RWPE2 (cell line): ENCODE results near the gene SBNO1.
A peak's percentile ranks its signal among the peaks of the same experiment; 100 is the strongest.
"Not testable (repeated sequence)": the region's sequence is repeated elsewhere in the genome, so short reads cannot be mapped to it uniquely, and the experiment has no call there.

Experiments used
- ATAC-seq: fragments of 200-7000 bp; cut with Tn5 transposase; 3 replicates; pipeline ENCODE4 v1.9.1; 2021; ENCODE audit warnings: low read depth
- DNase-seq: peaks from one replicate; pipeline ENCODE4 v3.0.0-alpha.2; 2020; ENCODE audit warnings: low spot score
- H3K27ac ChIP-seq: fragments of 450-650 bp; 2 replicates; pipeline ENCODE4 v1.5.1; 2017; ENCODE audit warnings: mild to moderate bottlenecking; ENCODE audit not compliant: poor library complexity, severe bottlenecking
- H3K27me3 ChIP-seq: fragments of 250-450 bp; sonication (Bioruptor Pico); 2 replicates; pipeline ENCODE4 v1.5.1; 2021; ENCODE audit warnings: mild to moderate bottlenecking, moderate library complexity; ENCODE audit not compliant: insufficient read depth, poor library complexity, severe bottlenecking
- H3K36me3 ChIP-seq: fragments of 250-450 bp; sonication (Bioruptor Pico); 2 replicates; pipeline ENCODE4 v1.5.1; 2020; ENCODE audit warnings: low read depth, mild to moderate bottlenecking, moderate library complexity
- H3K4me1 ChIP-seq: fragments of 250-450 bp; sonication (Bioruptor Pico); 2 replicates; pipeline ENCODE4 v1.5.1; 2021; ENCODE audit warnings: mild to moderate bottlenecking, moderate library complexity; ENCODE audit not compliant: insufficient read depth, poor library complexity, severe bottlenecking
- H3K4me3 ChIP-seq: fragments of 250-450 bp; sonication (Bioruptor Pico); 2 replicates; pipeline ENCODE4 v1.5.1; 2021; ENCODE audit warnings: mild to moderate bottlenecking, moderate library complexity; ENCODE audit not compliant: severe bottlenecking
- H3K9me3 ChIP-seq: fragments of 250-450 bp; sonication (Bioruptor Pico); 2 replicates; pipeline ENCODE4 v1.5.1; 2021; ENCODE audit warnings: mild to moderate bottlenecking, moderate library complexity; ENCODE audit not compliant: severe bottlenecking
- TF ChIP-seq, protein P1 (sequence below): fragments of 450-650 bp; IDR thresholded peaks from one replicate; pipeline ENCODE4 v1.5.1; 2017; ENCODE audit warnings: mild to moderate bottlenecking, moderate library complexity; ENCODE audit not compliant: poor library complexity, severe bottlenecking

The SBNO1 gene

DNA sequence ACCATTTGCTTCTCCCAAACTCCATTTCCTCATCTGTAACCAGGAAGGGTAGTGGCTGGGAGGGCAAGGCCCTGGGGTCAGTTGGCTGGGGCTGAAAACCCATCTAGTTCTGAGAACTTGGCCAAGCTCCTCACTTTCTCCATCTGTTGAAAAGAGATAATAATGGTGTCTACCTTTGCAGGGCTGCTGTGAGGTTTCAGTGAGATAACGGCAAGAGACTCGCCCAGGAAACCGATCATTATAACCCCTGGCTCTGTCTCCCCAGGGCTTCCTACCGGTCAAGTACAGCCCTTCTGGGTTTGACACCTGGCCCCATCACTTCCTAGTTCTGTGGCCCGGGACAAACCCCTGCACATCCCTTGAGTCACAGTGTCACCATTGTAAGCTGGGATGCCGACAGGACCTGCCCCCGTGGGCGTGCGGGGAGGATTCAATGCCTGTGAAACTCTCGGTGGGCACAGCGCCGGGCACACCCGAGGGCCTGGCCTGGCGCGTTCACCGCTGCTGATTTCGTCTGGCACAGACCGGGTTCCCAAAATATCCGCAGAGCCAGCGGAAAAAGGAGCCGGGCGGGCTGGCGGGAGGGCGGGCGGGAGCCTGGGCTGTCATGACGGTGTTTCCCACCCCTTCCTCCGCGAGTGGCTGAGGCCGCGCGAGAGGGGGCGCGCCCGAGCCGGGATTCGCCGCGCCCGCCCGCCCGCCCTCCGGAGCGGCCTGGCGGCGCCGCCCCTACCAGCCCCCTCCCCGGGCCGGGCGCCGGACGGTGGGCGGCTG, 23.7 kb upstream of the SBNO1 start:
- peaks cover 39% of the 10 kb centered on the region for H3K36me3 ChIP-seq
- peak; percentile 41 for ATAC-seq
- no peaks in the 10 kb centered on the region for H3K27me3 ChIP-seq
- TF ChIP-seq, protein P1, sequence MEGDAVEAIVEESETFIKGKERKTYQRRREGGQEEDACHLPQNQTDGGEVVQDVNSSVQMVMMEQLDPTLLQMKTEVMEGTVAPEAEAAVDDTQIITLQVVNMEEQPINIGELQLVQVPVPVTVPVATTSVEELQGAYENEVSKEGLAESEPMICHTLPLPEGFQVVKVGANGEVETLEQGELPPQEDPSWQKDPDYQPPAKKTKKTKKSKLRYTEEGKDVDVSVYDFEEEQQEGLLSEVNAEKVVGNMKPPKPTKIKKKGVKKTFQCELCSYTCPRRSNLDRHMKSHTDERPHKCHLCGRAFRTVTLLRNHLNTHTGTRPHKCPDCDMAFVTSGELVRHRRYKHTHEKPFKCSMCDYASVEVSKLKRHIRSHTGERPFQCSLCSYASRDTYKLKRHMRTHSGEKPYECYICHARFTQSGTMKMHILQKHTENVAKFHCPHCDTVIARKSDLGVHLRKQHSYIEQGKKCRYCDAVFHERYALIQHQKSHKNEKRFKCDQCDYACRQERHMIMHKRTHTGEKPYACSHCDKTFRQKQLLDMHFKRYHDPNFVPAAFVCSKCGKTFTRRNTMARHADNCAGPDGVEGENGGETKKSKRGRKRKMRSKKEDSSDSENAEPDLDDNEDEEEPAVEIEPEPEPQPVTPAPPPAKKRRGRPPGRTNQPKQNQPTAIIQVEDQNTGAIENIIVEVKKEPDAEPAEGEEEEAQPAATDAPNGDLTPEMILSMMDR, result no peak
- peaks cover 8% of the 10 kb centered on the region for H3K4me1 ChIP-seq
- DNase-seq, result peak; percentile 66
- H3K9me3 ChIP-seq, result no peaks in the 10 kb centered on the region
- peak overlapping the region; percentile 60 for H3K4me3 ChIP-seq
- peak overlapping the region; percentile 66 for H3K27ac ChIP-seq

DNA sequence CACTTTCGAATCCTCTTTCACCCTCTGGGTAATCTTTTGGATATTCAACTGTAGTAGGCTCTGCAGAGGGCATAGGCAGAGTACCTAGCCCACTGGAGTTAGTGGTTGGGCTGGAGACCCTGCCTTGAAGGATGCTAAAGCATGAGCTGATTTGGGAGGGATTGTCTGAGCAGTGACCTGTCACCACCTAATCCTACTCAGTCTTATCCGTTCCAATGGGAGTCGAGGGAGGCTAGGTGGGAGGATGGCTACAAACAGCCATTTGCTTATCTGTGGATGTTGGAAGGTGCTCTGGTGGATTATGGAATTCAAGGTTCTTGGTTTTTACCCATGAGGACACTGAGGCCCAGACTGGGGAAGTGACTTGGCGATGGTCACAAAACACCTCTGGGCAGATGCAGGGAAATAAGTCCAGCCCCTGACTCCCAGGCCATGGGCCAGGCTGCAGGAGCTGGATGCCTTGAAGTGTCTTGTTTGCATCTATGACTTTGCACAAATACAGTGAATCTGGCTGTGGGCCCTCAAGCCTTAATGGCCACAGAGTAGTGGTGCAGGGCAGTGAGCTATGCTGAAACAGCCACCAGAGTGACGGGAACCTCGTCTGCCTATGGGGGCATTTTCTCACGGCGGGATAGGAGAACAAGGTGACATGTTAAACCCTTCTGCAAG, 23.0 kb upstream of the SBNO1 start:
- no peaks in the 10 kb centered on the region for H3K27me3 ChIP-seq
- H3K27ac ChIP-seq, result peak overlapping the region; percentile 66
- TF ChIP-seq, protein P1, result no peak
- peaks cover 31% of the 10 kb centered on the region for H3K36me3 ChIP-seq
- no peak for DNase-seq
- H3K9me3 ChIP-seq, result no peaks in the 10 kb centered on the region
- peak overlapping the region; percentile 60 for H3K4me3 ChIP-seq
- peaks cover 8% of the 10 kb centered on the region for H3K4me1 ChIP-seq
- ATAC-seq, result no peak

DNA sequence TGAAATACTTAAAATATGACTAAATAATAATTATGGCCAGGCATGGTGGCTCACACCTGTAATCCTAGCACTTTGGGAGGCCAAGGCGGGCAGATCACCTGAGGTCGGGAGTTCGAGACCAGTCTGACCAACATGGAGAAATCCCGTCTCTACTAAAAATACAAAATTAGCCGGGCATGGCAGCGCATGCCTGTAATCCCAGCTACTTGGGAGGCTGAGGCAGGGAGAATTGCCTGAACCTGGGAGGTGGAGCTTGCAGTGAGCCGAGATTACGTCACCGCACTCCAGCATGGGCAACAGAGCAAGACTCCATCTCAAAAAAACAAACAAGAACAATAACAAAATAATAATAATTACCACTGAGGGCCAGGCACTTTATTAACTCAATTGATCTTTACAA, 20.9 kb upstream of the SBNO1 start:
- not testable (repeated sequence) for H3K4me3 ChIP-seq, H3K4me1 ChIP-seq, DNase-seq, ATAC-seq, H3K27me3 ChIP-seq, H3K9me3 ChIP-seq
- H3K27ac ChIP-seq, result peak overlapping the region; percentile 60
- peaks cover 10% of the 10 kb centered on the region for H3K36me3 ChIP-seq

DNA sequence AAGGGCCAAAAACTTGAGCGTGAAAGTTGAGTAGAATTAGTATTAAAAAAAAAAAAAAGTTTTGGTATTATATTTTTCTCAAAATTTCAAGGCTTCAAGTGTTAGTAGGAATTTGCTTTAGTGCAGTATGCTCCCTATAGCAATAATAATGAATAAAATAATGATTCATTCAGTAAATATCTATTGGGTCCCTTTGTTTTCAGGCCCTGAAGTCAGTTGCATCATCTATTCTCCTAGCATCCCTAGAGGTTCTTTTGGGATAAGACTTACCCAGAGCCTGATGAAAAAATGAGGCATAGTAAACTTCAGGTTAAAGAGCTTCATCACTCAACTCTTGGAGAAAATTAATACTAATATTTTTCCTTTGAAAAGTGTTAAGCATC, 20.3 kb upstream of the SBNO1 start:
- TF ChIP-seq, protein P1, result no peak
- ATAC-seq (peak; percentile 18), DNase-seq (no peak)
- Histone ChIP-seq H3K27ac (peak overlapping the region; percentile 60), H3K9me3 (no peaks in the 10 kb centered on the region), H3K27me3 (no peaks in the 10 kb centered on the region), H3K36me3 (0 out of 2 replicates have a peak, but pooled peaks cover 6% of the 10 kb centered on the region), H3K4me3 (peak overlapping the region; percentile 78), H3K4me1 (peaks cover 5% of the 10 kb centered on the region)

DNA sequence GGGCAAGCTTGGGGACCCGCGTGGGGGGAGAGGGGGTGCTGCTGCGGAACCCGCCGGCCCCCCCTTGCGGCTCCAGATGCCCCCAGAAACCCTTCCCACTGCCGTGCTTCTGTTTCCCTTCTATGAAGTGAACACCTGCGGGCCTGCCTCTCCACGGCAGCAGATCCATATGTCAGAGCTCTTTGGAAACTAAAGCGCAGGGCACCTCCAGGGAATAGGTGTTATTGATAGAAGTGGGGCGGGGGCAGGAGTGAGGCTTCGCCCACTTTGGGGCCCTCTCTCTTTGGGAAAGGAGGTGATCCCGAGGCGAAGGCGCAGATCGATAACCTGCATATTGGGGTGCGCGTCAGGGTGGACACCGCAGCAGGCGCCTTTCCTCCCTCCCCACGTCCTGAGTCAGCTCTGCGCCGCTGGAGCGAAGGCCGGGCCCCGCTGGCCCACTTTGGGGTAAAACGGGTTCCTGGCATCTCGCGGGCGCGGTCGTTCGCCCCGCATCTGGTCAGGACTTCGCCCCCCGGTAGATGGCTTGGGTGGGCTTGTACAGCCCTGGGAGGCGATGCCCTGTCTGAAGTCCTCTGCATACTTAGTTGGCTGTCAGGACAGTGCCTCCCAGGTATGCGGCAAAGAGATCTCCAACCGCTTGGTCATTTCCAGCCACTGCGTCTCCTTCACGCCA, 19.8 kb upstream of the SBNO1 start:
- Histone ChIP-seq H3K27ac (peak overlapping the region; percentile 60), H3K9me3 (no peaks in the 10 kb centered on the region), H3K4me1 (peaks cover 5% of the 10 kb centered on the region), H3K4me3 (peak overlapping the region; percentile 78), H3K27me3 (no peaks in the 10 kb centered on the region), H3K36me3 (0 out of 2 replicates have a peak, but pooled peaks cover 6% of the 10 kb centered on the region)
- DNase-seq (no peak), ATAC-seq (peak; percentile 11; the same call in 2 of the 3 replicates)
- TF ChIP-seq, protein P1, result no peak
